GM12891 (cell line): ENCODE results near the gene PDXDC1.
"Not testable (repeated sequence)": the region's sequence is repeated elsewhere in the genome, so short reads cannot be mapped to it uniquely, and the experiment has no call there.

ENCODE experiments used
- DNase-seq: peaks from one replicate; pipeline ENCODE4 v3.0.0; 2011; ENCODE audit warnings: low spot score; ENCODE audit not compliant: insufficient read length
- FAIRE-seq: peaks from 2 replicates; lab custom pipeline; 2011; peaks lifted over from hg19 to GRCh38; lab: Jason Lieb, UNC
- PAX5 ChIP-seq: IDR thresholded peaks from 2 replicates; pipeline ENCODE4 v1.6.1; 2011; ENCODE audit warnings: low read length, moderate library complexity, mild to moderate bottlenecking; ENCODE audit not compliant: insufficient read depth, severe bottlenecking
- POLR2A ChIP-seq: IDR thresholded peaks from 2 replicates; pipeline ENCODE4 v1.6.1; 2011; ENCODE audit warnings: low read depth, low read length, control low read depth
- POLR2AphosphoS5 ChIP-seq: IDR thresholded peaks from 2 replicates; pipeline ENCODE4 v1.6.1; 2011; ENCODE audit warnings: low read depth, low read length, control low read depth
- POU2F2 ChIP-seq: IDR thresholded peaks from 2 replicates; pipeline ENCODE4 v1.6.1; 2011; ENCODE audit warnings: low read depth, mild to moderate bottlenecking, control low read depth, low read length, moderate library complexity
- SPI1 ChIP-seq: IDR thresholded peaks from 2 replicates; pipeline ENCODE4 v1.6.1; 2011; ENCODE audit warnings: low read depth, low read length, control low read depth
- TAF1 ChIP-seq: IDR thresholded peaks from 2 replicates; pipeline ENCODE4 v1.6.1; 2011; ENCODE audit warnings: low read depth, low read length, control low read depth

PDXDC1 gene

GRCh38 chr16:15033309-15033707 lies 58.5 kb downstream of the PDXDC1 start:
- FAIRE-seq (no peak), DNase-seq (no peak)
- no peak for TF ChIP-seq TAF1
- TF ChIP-seq SPI1 = no peak
- no peak for TF ChIP-seq POLR2A
- no peak for TF ChIP-seq POU2F2
- TF ChIP-seq PAX5 = no peak
- no peak for TF ChIP-seq POLR2AphosphoS5

GRCh38 chr16:15034266-15035162 lies 59.7 kb downstream of the PDXDC1 start:
- FAIRE-seq (no peak), DNase-seq (no peak)
- TF ChIP-seq TAF1 (no peak), PAX5 (no peak), SPI1 (no peak), POLR2AphosphoS5 (no peak), POU2F2 (no peak), POLR2A (no peak)

GRCh38 chr16:15035163-15035729 lies 60.4 kb downstream of the PDXDC1 start:
- DNase-seq (no peak), FAIRE-seq (no peak)

GRCh38 chr16:15037003-15037402 lies 62.2 kb downstream of the PDXDC1 start:
- FAIRE-seq (no peak), DNase-seq (no peak)
- no peak for TF ChIP-seq POLR2AphosphoS5
- TF ChIP-seq TAF1 = no peak
- TF ChIP-seq PAX5 = no peak
- no peak for TF ChIP-seq SPI1
- no peak for TF ChIP-seq POU2F2
- TF ChIP-seq POLR2A = no peak

More at GRCh38 chr16:15035163-15035729, 60.4 kb downstream of the PDXDC1 start:
- TF ChIP-seq POLR2A (no peak), PAX5 (no peak), TAF1 (no peak), POLR2AphosphoS5 (no peak)

GRCh38 chr16:15037745-15038144 lies 62.9 kb downstream of the PDXDC1 start:
- TF ChIP-seq SPI1 = no peak
- TF ChIP-seq POLR2A = no peak
- TF ChIP-seq TAF1 = no peak
- no peak for TF ChIP-seq POLR2AphosphoS5
- TF ChIP-seq PAX5 = no peak
- no peak for TF ChIP-seq POU2F2
- FAIRE-seq = no peak
- no peak for DNase-seq

GRCh38 chr16:15038689-15039088 lies 63.9 kb downstream of the PDXDC1 start:
- no peak for DNase-seq
- no peak for FAIRE-seq
- no peak for TF ChIP-seq POLR2AphosphoS5
- TF ChIP-seq PAX5 = no peak
- TF ChIP-seq POU2F2 = no peak
- no peak for TF ChIP-seq POLR2A
- no peak for TF ChIP-seq TAF1
- no peak for TF ChIP-seq SPI1

GRCh38 chr16:15041271-15042004 lies 66.6 kb downstream of the PDXDC1 start:
- TF ChIP-seq TAF1 (no peak), POLR2AphosphoS5 (no peak), POLR2A (no peak)
- no peak for FAIRE-seq
- no peak for DNase-seq

GRCh38 chr16:15043344-15043743 lies 68.5 kb downstream of the PDXDC1 start:
- FAIRE-seq = no peak
- DNase-seq = no peak
- TF ChIP-seq PAX5 (no peak), SPI1 (no peak), POLR2A (no peak), POU2F2 (no peak), TAF1 (no peak), POLR2AphosphoS5 (no peak)

- TF ChIP-seq TAF1 = no peak
- TF ChIP-seq PAX5 = no peak
- no peak for TF ChIP-seq POLR2AphosphoS5
- TF ChIP-seq SPI1 = no peak
- TF ChIP-seq POU2F2 = no peak
- TF ChIP-seq POLR2A = no peak
- no peak for DNase-seq
Measured at GRCh38 chr16:15044286-15044685, 69.5 kb downstream of the PDXDC1 start.

GRCh38 chr16:15045270-15045669 lies 70.4 kb downstream of the PDXDC1 start:
- DNase-seq, FAIRE-seq: not testable (repeated sequence)

More at GRCh38 chr16:15044286-15044685, 69.5 kb downstream of the PDXDC1 start:
- FAIRE-seq = no peak
